ENCODE results near the gene ACOX3. TPM values are rescaled to one million over a fixed set of nuclear protein-coding genes. Genes with fewer than 3 reads are reported as not detected.

ACOX3 gene
- total and polyA plus RNA-seq, 2 of the 8 experiments (the other 6 are each of a cell fraction or from before 2014, with no cell fraction given): 2.5 to 9.9 TPM

- TF ChIP-seq SP1 (IDR thresholded peaks at IDR 0.05; ENCODE audit: low read depth, low read length) (no peak), POLR2A (IDR thresholded peaks at IDR 0.05; ENCODE audit: control extremely low read depth in 1 of 2, low read depth in 2 of 2, low read length in 2 of 2) (no peak), EGR1 (IDR thresholded peaks at IDR 0.05; ENCODE audit: borderline replicate concordance, low read depth, low read length) (no peak), MAX (IDR thresholded peaks at IDR 0.05) (no peak), ATF3 (IDR thresholded peaks at IDR 0.05; ENCODE audit: insufficient read depth, low read depth, low read length) (no peak), TBP (IDR thresholded peaks at IDR 0.05; ENCODE audit: low read depth, low read length) (no peak), TEAD4 (IDR thresholded peaks at IDR 0.05; ENCODE audit: low read depth, low read length) (no peak)
Observed at GRCh38 chr4:8370835-8371595, 69.5 kb downstream of the ACOX3 start (continued).
